Measurements from ENCODE around the gene DDX10. TPM values are rescaled to one million over a fixed set of nuclear protein-coding genes. Genes with fewer than 3 reads are reported as not detected.

The DDX10 gene
- total and polyA plus RNA-seq, 9 of the 15 experiments (the other 6 are each of a cell fraction or from before 2014, with no cell fraction given): 33.9 to 94.6 (median 50.7) TPM

GRCh38 chr11:108909921-108910320 lies 245.1 kb downstream of the DDX10 start (continued):
- no peak for TF ChIP-seq U2AF1 (optimal IDR thresholded peaks at IDR 0.05; ENCODE audit: low read depth, low read length)
- TF ChIP-seq YY1 (IDR thresholded peaks at IDR 0.05; ENCODE audit: borderline replicate concordance in 1 of 3, control insufficient read depth in 1 of 3, extremely low read depth in 1 of 3, insufficient read depth in 3 of 3, insufficient read length in 1 of 3, insufficient replicate concordance in 2 of 3, low read depth in 1 of 3, low read length in 2 of 3): no peak

DNA sequence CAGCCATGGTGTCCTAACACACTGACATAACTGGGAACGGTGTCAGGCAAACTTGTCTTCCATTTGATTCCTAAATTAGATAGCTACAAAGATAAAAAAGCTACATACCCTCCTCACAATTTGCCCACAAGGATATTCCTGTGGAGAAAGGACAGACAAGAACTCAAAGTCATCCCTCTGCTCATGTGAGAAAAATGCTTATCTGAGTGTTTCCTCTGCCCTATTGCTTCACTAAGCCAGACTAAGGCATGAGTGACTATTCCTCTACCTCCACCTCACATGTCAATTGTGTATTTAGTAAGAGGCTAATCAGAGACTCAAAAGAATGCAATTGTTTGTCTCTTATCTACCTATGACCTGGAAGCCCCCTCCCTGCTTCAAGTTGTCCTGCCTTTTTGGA lies 247.7 kb downstream of the DDX10 start:
- 53% methylated on average over 1 of the region's 1 CpG for WGBS (ENCODE audit: insufficient coverage, low coverage, missing lambda C conversion rate)
- peak in 1 of 4 experiments; percentile 15 for DNase-seq (ENCODE audit: extremely low read depth in 1 of 4, low spot score in 3 of 4)
- no peak for FAIRE-seq
- H3K27ac ChIP-seq (ENCODE audit: extremely low read depth, low read depth, low read length): no peak overlapping the region
- no peaks in the 10 kb centered on the region for H3K79me2 ChIP-seq (ENCODE audit: control insufficient read depth, insufficient read depth, low read length)
- no peaks in the 10 kb centered on the region for H4K20me1 ChIP-seq (replicated peaks; ENCODE audit: control insufficient read depth, insufficient read depth, low read length)
- intact Hi-C loops (cut with micrococcal nuclease): no loop called here
- peak; percentile 44; the same call in 2 of the 3 replicates for ATAC-seq
- in situ Hi-C loops (cut with MboI): no loop called here
- ChIA-PET POLR2A (no interaction called here), CTCF (ENCODE audit: low intra/inter-chr PET ratio) (no interaction called here)
- no peaks in the 10 kb centered on the region for H3K9me1 ChIP-seq (ENCODE audit: control insufficient read depth, insufficient read depth, low read length)
- no peaks in the 10 kb centered on the region for H3K9me3 ChIP-seq (replicated peaks; ENCODE audit: control insufficient read depth, insufficient read depth, low read depth, low read length)
- H3K36me3 ChIP-seq (ENCODE audit: control insufficient read depth, insufficient read depth, low read length): no peaks in the 10 kb centered on the region
- no peak overlapping the region for H2AFZ ChIP-seq (ENCODE audit: low read depth, low read length)
- peaks cover 0 to 6% of the 10 kb centered on the region in 2 experiments; a peak in 2 of 5 replicates for H3K4me1 ChIP-seq (replicated peaks in 1 of 2; ENCODE audit: control insufficient read depth in 2 of 2, insufficient read depth in 2 of 2, low read length in 2 of 2)
- H3K4me2 ChIP-seq (ENCODE audit: insufficient read depth, low read length): no peak overlapping the region
- BruUV-seq (replicated peaks): no TSS peak
- no peak overlapping the region for H3K4me3 ChIP-seq
- H3K9ac ChIP-seq (ENCODE audit: insufficient read depth in 1 of 2, low read depth in 2 of 2, low read length in 2 of 2): no peak overlapping the region
- H3K27me3 ChIP-seq (ENCODE audit: control insufficient read depth in 2 of 2, insufficient read depth in 2 of 2, low read length in 2 of 2): no peaks in the 10 kb centered on the region
- TF ChIP-seq ZBTB1 (CRISPR knock-in tag; IDR thresholded peaks at IDR 0.05; ENCODE audit: borderline replicate concordance, low read depth) (no peak), ZNF184 (CRISPR knock-in tag; IDR thresholded peaks at IDR 0.05) (no peak), RUNX1 (IDR thresholded peaks at IDR 0.05; ENCODE audit: low read depth) (no peak), SLC30A9 (CRISPR knock-in tag; IDR thresholded peaks at IDR 0.05) (no peak), ZNF316 (IDR thresholded peaks at IDR 0.05) (peak; percentile 35; the same call in 1 of the 2 replicates), CTBP1 (IDR thresholded peaks at IDR 0.05; ENCODE audit: borderline replicate concordance) (no peak), FIP1L1 (IDR thresholded peaks at IDR 0.05; ENCODE audit: low read depth, low read length, poor library complexity, severe bottlenecking) (no peak), MYC (IDR thresholded peaks at IDR 0.05; ENCODE audit: low read depth, low read length) (no peak), MYC (CRISPR knock-in tag; IDR thresholded peaks at IDR 0.05; ENCODE audit: borderline replicate concordance, low read depth) (no peak), CEBPB (tag; IDR thresholded peaks at IDR 0.05) (peak; percentile 79)
- TF ChIP-seq, protein P1, sequence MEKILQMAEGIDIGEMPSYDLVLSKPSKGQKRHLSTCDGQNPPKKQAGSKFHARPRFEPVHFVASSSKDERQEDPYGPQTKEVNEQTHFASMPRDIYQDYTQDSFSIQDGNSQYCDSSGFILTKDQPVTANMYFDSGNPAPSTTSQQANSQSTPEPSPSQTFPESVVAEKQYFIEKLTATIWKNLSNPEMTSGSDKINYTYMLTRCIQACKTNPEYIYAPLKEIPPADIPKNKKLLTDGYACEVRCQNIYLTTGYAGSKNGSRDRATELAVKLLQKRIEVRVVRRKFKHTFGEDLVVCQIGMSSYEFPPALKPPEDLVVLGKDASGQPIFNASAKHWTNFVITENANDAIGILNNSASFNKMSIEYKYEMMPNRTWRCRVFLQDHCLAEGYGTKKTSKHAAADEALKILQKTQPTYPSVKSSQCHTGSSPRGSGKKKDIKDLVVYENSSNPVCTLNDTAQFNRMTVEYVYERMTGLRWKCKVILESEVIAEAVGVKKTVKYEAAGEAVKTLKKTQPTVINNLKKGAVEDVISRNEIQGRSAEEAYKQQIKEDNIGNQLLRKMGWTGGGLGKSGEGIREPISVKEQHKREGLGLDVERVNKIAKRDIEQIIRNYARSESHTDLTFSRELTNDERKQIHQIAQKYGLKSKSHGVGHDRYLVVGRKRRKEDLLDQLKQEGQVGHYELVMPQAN (IDR thresholded peaks at IDR 0.05; ENCODE audit: borderline replicate concordance): no peak
- TF ChIP-seq, protein P2, sequence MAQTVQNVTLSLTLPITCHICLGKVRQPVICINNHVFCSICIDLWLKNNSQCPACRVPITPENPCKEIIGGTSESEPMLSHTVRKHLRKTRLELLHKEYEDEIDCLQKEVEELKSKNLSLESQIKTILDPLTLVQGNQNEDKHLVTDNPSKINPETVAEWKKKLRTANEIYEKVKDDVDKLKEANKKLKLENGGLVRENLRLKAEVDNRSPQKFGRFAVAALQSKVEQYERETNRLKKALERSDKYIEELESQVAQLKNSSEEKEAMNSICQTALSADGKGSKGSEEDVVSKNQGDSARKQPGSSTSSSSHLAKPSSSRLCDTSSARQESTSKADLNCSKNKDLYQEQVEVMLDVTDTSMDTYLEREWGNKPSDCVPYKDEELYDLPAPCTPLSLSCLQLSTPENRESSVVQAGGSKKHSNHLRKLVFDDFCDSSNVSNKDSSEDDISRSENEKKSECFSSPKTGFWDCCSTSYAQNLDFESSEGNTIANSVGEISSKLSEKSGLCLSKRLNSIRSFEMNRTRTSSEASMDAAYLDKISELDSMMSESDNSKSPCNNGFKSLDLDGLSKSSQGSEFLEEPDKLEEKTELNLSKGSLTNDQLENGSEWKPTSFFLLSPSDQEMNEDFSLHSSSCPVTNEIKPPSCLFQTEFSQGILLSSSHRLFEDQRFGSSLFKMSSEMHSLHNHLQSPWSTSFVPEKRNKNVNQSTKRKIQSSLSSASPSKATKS (CRISPR knock-in tag; IDR thresholded peaks at IDR 0.05): no peak
